ENCODE measurements around the gene TTYH2.

DNA sequence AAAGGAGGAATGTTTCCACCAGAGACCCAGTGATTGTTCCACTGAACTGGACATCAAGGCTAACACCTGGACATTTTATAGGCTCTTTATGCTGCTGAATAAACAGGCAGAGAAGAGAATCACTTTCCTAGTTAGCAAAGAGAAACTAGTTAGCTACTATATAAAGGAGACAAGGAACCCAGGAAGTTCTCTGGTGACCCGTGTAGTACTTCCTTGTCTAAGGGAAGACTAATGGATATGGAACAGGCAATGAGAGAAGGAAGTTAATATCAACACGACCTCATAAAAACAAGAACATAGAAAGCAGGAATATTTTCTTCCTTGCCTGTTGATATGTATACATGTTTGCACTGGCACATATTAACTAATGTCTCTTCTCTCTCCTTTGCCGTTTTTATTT is 40.7 kb upstream of the TTYH2 start:
- TF ChIP-seq, protein P1, sequence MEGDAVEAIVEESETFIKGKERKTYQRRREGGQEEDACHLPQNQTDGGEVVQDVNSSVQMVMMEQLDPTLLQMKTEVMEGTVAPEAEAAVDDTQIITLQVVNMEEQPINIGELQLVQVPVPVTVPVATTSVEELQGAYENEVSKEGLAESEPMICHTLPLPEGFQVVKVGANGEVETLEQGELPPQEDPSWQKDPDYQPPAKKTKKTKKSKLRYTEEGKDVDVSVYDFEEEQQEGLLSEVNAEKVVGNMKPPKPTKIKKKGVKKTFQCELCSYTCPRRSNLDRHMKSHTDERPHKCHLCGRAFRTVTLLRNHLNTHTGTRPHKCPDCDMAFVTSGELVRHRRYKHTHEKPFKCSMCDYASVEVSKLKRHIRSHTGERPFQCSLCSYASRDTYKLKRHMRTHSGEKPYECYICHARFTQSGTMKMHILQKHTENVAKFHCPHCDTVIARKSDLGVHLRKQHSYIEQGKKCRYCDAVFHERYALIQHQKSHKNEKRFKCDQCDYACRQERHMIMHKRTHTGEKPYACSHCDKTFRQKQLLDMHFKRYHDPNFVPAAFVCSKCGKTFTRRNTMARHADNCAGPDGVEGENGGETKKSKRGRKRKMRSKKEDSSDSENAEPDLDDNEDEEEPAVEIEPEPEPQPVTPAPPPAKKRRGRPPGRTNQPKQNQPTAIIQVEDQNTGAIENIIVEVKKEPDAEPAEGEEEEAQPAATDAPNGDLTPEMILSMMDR (IDR thresholded peaks at IDR 0.05), result no peak
- no peak for TF ChIP-seq POLR2A (IDR thresholded peaks at IDR 0.05)

All from vagina (tissue), 2 donors.